GM19240 (cell line): ENCODE measurements around the gene AQP5.

Experiments
- DNase-seq: peaks from one replicate; pipeline ENCODE4 v3.0.0; 2011; ENCODE audit warnings: low spot score; ENCODE audit not compliant: insufficient read length

AQP5 gene

GRCh38 chr12:49932023-49932422, 29.6 kb upstream of the AQP5 start:
- no peak for DNase-seq

- DNase-seq = no peak
Observed at GRCh38 chr12:49932533-49933130, 29.0 kb upstream of the AQP5 start.

GRCh38 chr12:49933796-49934195, 27.9 kb upstream of the AQP5 start:
- no peak for DNase-seq

GRCh38 chr12:49934505-49934904, 27.2 kb upstream of the AQP5 start:
- no peak for DNase-seq

- no peak for DNase-seq
Observed at GRCh38 chr12:49936925-49937324, 24.7 kb upstream of the AQP5 start.

GRCh38 chr12:49937639-49938300, 23.9 kb upstream of the AQP5 start:
- no peak for DNase-seq

GRCh38 chr12:49939307-49939706, 22.4 kb upstream of the AQP5 start:
- DNase-seq = no peak

- no peak for DNase-seq
Observed at GRCh38 chr12:49939707-49940106, 22.0 kb upstream of the AQP5 start.

- no peak for DNase-seq
Observed at GRCh38 chr12:49941556-49942511, 19.8 kb upstream of the AQP5 start.

GRCh38 chr12:49942512-49942893, 19.2 kb upstream of the AQP5 start:
- DNase-seq = no peak

- DNase-seq = no peak
Observed at GRCh38 chr12:49942921-49943624, 18.6 kb upstream of the AQP5 start.

- DNase-seq = no peak
Observed at GRCh38 chr12:49943625-49943960, 18.1 kb upstream of the AQP5 start.

GRCh38 chr12:49944046-49944445, 17.6 kb upstream of the AQP5 start:
- no peak for DNase-seq

- DNase-seq = no peak
Observed at GRCh38 chr12:49944718-49945117, 17.0 kb upstream of the AQP5 start.

- peak; percentile 87 for DNase-seq
Observed at GRCh38 chr12:49945394-49946080, 16.1 kb upstream of the AQP5 start.

- no peak for DNase-seq
Observed at GRCh38 chr12:49946086-49946485, 15.6 kb upstream of the AQP5 start.

GRCh38 chr12:49946497-49946896, 15.2 kb upstream of the AQP5 start:
- no peak for DNase-seq

GRCh38 chr12:49947593-49948226, 14.0 kb upstream of the AQP5 start:
- DNase-seq = no peak

- DNase-seq = no peak
Observed at GRCh38 chr12:49948866-49949845, 12.5 kb upstream of the AQP5 start.

- no peak for DNase-seq
Observed at GRCh38 chr12:49949866-49950265, 11.8 kb upstream of the AQP5 start.
